HG03469 (cell line): Measurements from ENCODE around the gene PRPF8.
"Not testable (repeated sequence)": the region's sequence is repeated elsewhere in the genome, so short reads cannot be mapped to it uniquely, and the experiment has no call there.

ENCODE experiments used
- ATAC-seq: cut with Tn5 transposase; IDR thresholded peaks from one replicate; pipeline ENCODE4 v1.9.1; 2021; ENCODE audit warnings: mild to moderate bottlenecking, moderate library complexity, moderate number of reproducible peaks; ENCODE audit not compliant: unreplicated experiment

PRPF8 gene

GRCh38 chr17:1684378-1685189, at the start of gene PRPF8:
Gene PRPF8, minus strand, starts transcription at chr17:1684867. Its CDS starts 296 bp downstream, at chr17:1684571.
- ATAC-seq = peak; percentile 91

GRCh38 chr17:1733759-1734158, 49.1 kb upstream of the PRPF8 start:
- no peak for ATAC-seq

GRCh38 chr17:1732833-1733321, 48.2 kb upstream of the PRPF8 start:
- no peak for ATAC-seq

- no peak for ATAC-seq
These were observed 47.7 kb upstream of the PRPF8 start for GRCh38 chr17:1732241-1732832.

GRCh38 chr17:1731194-1731506, 46.5 kb upstream of the PRPF8 start:
- ATAC-seq = no peak

GRCh38 chr17:1730326-1731193, 45.9 kb upstream of the PRPF8 start:
- ATAC-seq = no peak

- ATAC-seq = no peak
These were observed 45.3 kb upstream of the PRPF8 start for GRCh38 chr17:1729966-1730325.

DNA sequence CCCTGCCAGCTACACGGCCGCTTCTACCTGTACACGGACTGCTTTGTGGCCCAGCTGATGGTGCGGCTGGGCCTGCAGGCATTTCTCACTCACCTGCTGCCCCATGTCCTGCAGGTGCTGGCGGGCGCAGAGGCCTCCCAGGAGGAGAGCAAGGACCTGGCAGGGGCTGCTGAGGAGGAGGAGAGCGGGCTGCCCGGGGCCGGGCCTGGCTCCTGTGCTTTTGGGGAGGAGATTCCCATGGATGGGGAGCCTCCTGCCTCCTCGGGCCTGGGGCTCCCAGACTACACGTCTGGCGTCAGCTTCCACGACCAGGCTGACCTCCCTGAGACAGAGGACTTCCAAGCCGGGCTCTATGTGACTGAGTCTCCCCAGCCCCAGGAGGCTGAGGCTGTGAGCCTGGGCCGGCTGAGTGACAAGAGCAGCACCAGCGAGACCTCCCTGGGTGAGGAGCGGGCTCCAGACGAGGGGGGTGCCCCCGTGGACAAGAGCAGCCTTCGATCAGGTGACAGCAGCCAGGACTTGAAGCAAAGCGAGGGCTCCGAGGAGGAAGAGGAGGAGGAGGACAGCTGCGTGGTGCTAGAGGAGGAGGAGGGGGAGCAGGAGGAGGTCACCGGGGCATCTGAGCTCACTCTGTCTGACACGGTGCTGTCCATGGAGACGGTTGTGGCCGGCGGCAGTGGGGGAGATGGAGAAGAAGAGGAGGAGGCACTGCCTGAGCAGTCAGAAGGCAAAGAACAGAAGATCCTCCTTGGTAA, 43.4 kb upstream of the PRPF8 start:
- no peak for ATAC-seq

DNA sequence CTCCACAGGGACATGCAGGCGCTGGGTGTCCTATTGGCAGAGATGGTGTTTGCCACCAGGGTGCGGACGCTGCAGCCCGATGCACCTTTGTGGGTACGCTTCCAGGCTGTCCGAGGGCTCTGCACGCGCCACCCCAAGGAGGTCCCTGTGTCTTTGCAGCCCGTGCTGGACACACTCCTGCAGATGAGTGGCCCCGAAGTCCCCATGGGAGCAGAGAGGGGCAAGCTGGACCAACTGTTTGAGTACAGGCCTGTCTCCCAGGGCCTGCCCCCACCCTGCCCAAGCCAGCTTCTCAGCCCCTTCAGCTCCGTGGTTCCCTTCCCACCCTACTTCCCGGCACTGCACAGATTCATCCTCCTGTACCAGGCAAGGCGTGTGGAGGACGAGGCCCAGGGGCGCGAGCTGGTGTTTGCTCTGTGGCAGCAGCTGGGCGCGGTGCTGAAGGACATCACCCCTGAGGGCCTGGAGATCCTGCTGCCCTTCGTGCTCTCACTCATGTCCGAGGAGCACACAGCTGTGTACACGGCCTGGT, 42.7 kb upstream of the PRPF8 start:
- no peak for ATAC-seq

- ATAC-seq = no peak
These were observed 42.1 kb upstream of the PRPF8 start for GRCh38 chr17:1726626-1727257.

DNA sequence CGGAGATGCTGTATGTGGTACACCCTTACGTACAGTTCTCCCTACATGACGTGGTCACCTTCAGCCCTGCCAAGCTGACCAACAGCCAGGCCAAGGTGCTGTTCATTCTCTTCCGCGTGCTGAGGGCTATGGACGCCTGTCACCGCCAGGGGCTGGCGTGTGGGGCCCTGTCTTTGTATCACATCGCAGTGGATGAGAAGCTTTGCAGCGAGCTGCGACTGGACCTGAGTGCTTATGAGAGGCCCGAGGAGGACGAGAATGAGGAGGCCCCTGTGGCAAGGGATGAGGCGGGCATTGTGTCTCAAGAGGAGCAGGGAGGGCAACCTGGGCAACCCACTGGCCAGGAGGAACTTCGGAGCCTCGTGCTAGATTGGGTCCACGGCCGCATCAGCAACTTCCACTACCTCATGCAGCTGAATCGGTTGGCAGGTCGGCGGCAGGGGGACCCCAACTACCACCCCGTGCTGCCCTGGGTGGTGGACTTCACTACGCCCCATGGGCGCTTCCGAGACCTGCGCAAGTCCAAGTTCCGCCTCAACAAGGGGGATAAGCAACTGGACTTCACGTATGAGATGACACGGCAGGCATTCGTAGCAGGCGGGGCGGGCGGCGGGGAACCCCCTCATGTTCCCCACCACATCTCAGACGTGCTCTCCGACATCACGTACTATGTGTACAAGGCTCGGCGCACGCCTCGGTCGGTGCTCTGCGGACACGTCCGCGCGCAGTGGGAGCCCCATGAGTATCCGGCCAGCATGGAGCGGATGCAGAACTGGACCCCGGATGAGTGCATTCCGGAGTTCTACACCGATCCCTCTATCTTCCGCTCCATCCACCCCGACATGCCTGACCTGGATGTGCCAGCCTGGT, 41.2 kb upstream of the PRPF8 start:
- no peak for ATAC-seq

- ATAC-seq = no peak
These were observed 40.4 kb upstream of the PRPF8 start for GRCh38 chr17:1724869-1725641.

GRCh38 chr17:1724351-1724868, 39.7 kb upstream of the PRPF8 start, which contains the start of gene WDR81:
Gene WDR81, plus strand, starts transcription at chr17:1724704. Its CDS starts 256 bp downstream, at chr17:1724960.
- ATAC-seq = no peak

- not testable (repeated sequence) for ATAC-seq
These were observed 37.4 kb upstream of the PRPF8 start for GRCh38 chr17:1722022-1722421.

GRCh38 chr17:1720856-1721386, 36.3 kb upstream of the PRPF8 start:
- ATAC-seq = no peak

GRCh38 chr17:1718362-1719165, 33.9 kb upstream of the PRPF8 start:
- ATAC-seq = no peak
